HepG2 (cell line): ENCODE measurements around the gene COQ8B. TPM values are rescaled to one million over a fixed set of nuclear protein-coding genes. Genes with fewer than 3 reads are reported as not detected.

Experiments
- ARNT ChIP-seq: fragments of 450-650 bp; IDR thresholded peaks from 2 replicates; pipeline ENCODE4 v1.6.1; 2017
- ATRX ChIP-seq: sonication (generic); formaldehyde crosslinking; IDR thresholded peaks from 2 replicates; pipeline ENCODE4 v1.4.0; 2020; ENCODE audit warnings: missing genetic modification reagents, borderline replicate concordance
- GATA4 ChIP-seq: sonication (generic); IDR thresholded peaks from 2 replicates; pipeline ENCODE4 v1.6.1; 2016; ENCODE audit warnings: antibody characterized with exemption, low read depth, borderline replicate concordance
- IRF2 ChIP-seq: IDR thresholded peaks from 2 replicates; pipeline ENCODE4 v1.6.1; 2018; ENCODE audit warnings: missing genetic modification reagents, missing compliant biosample characterization
- MXD3 ChIP-seq: IDR thresholded peaks from 2 replicates; pipeline ENCODE4 v1.6.1; 2016; ENCODE audit warnings: mild to moderate bottlenecking, missing biosample characterization, missing genetic modification reagents
- NCOR1 ChIP-seq: fragments of 200-600 bp; sonication (generic); IDR thresholded peaks from 2 replicates; pipeline ENCODE4 v1.7.0; 2017; ENCODE audit warnings: antibody characterized with exemption, low read length, borderline replicate concordance
- NONO ChIP-seq, 2 experiments: fragments of 450-650 bp in 1 of 2; sonication (generic) in 1 of 2; formaldehyde crosslinking in 1 of 2; IDR thresholded peaks in 1 of 2; conservative IDR thresholded peaks in 1 of 2; 2 replicates each; pipeline versions ENCODE4 v1.6.1 to v1.8.0; 2017 to 2022; ENCODE audit warnings: mild to moderate bottlenecking in 1 of 2, missing genetic modification reagents in 1 of 2, moderate library complexity in 1 of 2
- NRL ChIP-seq: sonication (generic); formaldehyde crosslinking; IDR thresholded peaks from 2 replicates; pipeline ENCODE4 v1.5.0; 2020; ENCODE audit warnings: missing genetic modification reagents, mild to moderate bottlenecking, moderate library complexity, borderline replicate concordance
- SPEN ChIP-seq: sonication (generic); formaldehyde crosslinking; IDR thresholded peaks from 2 replicates; pipeline ENCODE4 v1.5.1; 2020; ENCODE audit warnings: low read depth, mild to moderate bottlenecking, missing genetic modification reagents
- TAF15 ChIP-seq: fragments of 200-400 bp; formaldehyde crosslinking; IDR thresholded peaks from one replicate; pipeline ENCODE4 v1.6.1; 2018; ENCODE audit warnings: mild to moderate bottlenecking, low read depth, low read length; ENCODE audit not compliant: poor library complexity, severe bottlenecking
- ZC3H13 ChIP-seq: sonication (generic); formaldehyde crosslinking; IDR thresholded peaks from 2 replicates; pipeline ENCODE4 v1.8.1; 2023; ENCODE audit warnings: mild to moderate bottlenecking, missing genetic modification reagents, moderate library complexity
- ZFY ChIP-seq: sonication (generic); formaldehyde crosslinking; IDR thresholded peaks from 2 replicates; pipeline ENCODE4 v1.4.0; 2020; ENCODE audit warnings: missing genetic modification reagents
- ZHX2 ChIP-seq, 2 experiments: sonication (generic) in 1 of 2; formaldehyde crosslinking in 1 of 2; IDR thresholded peaks; 2 replicates each; pipeline versions ENCODE4 v1.6.1 to v1.9.0; 2014 to 2022; ENCODE audit warnings: antibody characterized with exemption in 1 of 2, borderline replicate concordance in 1 of 2, inconsistent platforms in 1 of 2, low read depth in 1 of 2, missing genetic modification reagents in 1 of 2
- ZNF124 ChIP-seq: sonication (generic); formaldehyde crosslinking; IDR thresholded peaks from 2 replicates; pipeline ENCODE4 v1.4.0; 2020; ENCODE audit warnings: missing genetic modification reagents
- ZNF280D ChIP-seq: sonication (generic); formaldehyde crosslinking; IDR thresholded peaks from 2 replicates; pipeline ENCODE4 v1.5.1; 2020; ENCODE audit warnings: mild to moderate bottlenecking, missing genetic modification reagents
- ZNF317 ChIP-seq: sonication (generic); formaldehyde crosslinking; IDR thresholded peaks from 2 replicates; pipeline ENCODE4 v1.5.0; 2020; ENCODE audit warnings: mild to moderate bottlenecking, missing genetic modification reagents
- ZNF441 ChIP-seq: sonication (generic); formaldehyde crosslinking; IDR thresholded peaks from 2 replicates; pipeline ENCODE4 v1.7.0; 2021; ENCODE audit warnings: missing genetic modification reagents, borderline replicate concordance
- ZNF557 ChIP-seq: sonication (generic); formaldehyde crosslinking; IDR thresholded peaks from 2 replicates; pipeline ENCODE4 v1.4.0; 2020; ENCODE audit warnings: missing genetic modification reagents
- ZNF782 ChIP-seq: sonication (generic); formaldehyde crosslinking; IDR thresholded peaks from 2 replicates; pipeline ENCODE4 v1.4.0; 2020; ENCODE audit warnings: missing genetic modification reagents, mild to moderate bottlenecking, borderline replicate concordance
- ZSCAN20 ChIP-seq: sonication (generic); formaldehyde crosslinking; IDR thresholded peaks from 2 replicates; pipeline ENCODE4 v1.4.0; 2020; ENCODE audit warnings: missing genetic modification reagents, mild to moderate bottlenecking, borderline replicate concordance
- polyA plus RNA-seq, 8 experiments: library from polyadenylated mRNA; depleted of rRNA in 3 of 8; stranded (reverse) in 7 of 8; unstranded in 1 of 8; fragments of >200 nt; fragmentation: Illumina TruSeq in 4 of 8; extraction: Trizol in 4 of 8; gene quantifications; 2 replicates each; pipeline versions ENCODE4 v1.2.1 to v1.2.3, GENCODE V29; 2011 to 2016; ENCODE audit warnings: low read depth in 4 of 8, missing spikeins in 1 of 8, mixed read lengths in 1 of 8; ENCODE audit not compliant: insufficient read depth in 1 of 8
- total RNA-seq, 5 experiments: library from RNA; depleted of rRNA; stranded (reverse); fragments of >200 nt; fragmentation: Illumina TruSeq; extraction: Trizol; gene quantifications; 2 replicates each; pipeline ENCODE4 v1.2.3, GENCODE V29; 2016; ENCODE audit warnings: low read depth in 1 of 5

COQ8B gene
- total and polyA plus RNA-seq, 2 of the 13 experiments (the other 11 are each of a cell fraction or from before 2014, with no cell fraction given): 12.3 to 17.2 TPM

GRCh38 chr19:40750874-40751537 lies 34.3 kb upstream of the COQ8B start, which contains the start of gene SNRPA (continued):
- no peak; the same call in 1 of the 2 replicates for TF ChIP-seq MXD3
- no peak for TF ChIP-seq ZHX2 (IDR thresholded peaks at IDR 0.05; ENCODE audit: low read depth)
- TF ChIP-seq ZHX2 (CRISPR knock-in tag; IDR thresholded peaks at IDR 0.05; ENCODE audit: borderline replicate concordance): peak; percentile 71; the same call in 1 of the 2 replicates
- no peak for TF ChIP-seq ZC3H13 (CRISPR knock-in tag)
- TF ChIP-seq NONO (IDR thresholded peaks at IDR 0.05): no peak
- no peak for TF ChIP-seq NONO (CRISPR knock-in tag; conservative IDR thresholded peaks at IDR 0.05)
- 0 out of 2 replicates have a peak, but pooled peaks have one; percentile 35 for TF ChIP-seq ZNF124
- no peak for TF ChIP-seq SPEN (CRISPR knock-in tag)
- no peak for TF ChIP-seq ARNT
- TF ChIP-seq ZNF782 (CRISPR knock-in tag): no peak
- peak; percentile 43; the same call in 1 of the 2 replicates for TF ChIP-seq ZFY
- no peak for TF ChIP-seq ATRX (CRISPR knock-in tag)
- TF ChIP-seq NCOR1: no peak
- peak; percentile 53; the same call in 1 of the 2 replicates for TF ChIP-seq ZNF317 (CRISPR knock-in tag)
- TF ChIP-seq IRF2 (CRISPR knock-in tag): peak; percentile 9; the same call in 1 of the 2 replicates
- no peak for TF ChIP-seq ZNF557 (CRISPR knock-in tag)
- no peak for TF ChIP-seq TAF15
- no peak for TF ChIP-seq NRL (CRISPR knock-in tag)
- no peak for TF ChIP-seq ZNF280D (CRISPR knock-in tag)
- peak; percentile 56; the same call in 1 of the 2 replicates for TF ChIP-seq ZNF441 (CRISPR knock-in tag)
- TF ChIP-seq GATA4: no peak
- no peak for TF ChIP-seq ZSCAN20 (CRISPR knock-in tag)
